Measurements from ENCODE around the gene TMPRSS7. TPM values are rescaled to one million over a fixed set of nuclear protein-coding genes. Genes with fewer than 3 reads are reported as not detected.

TMPRSS7 gene
- total and polyA plus RNA-seq, 2 of the 8 experiments (the other 6 are each of a cell fraction or from before 2014, with no cell fraction given), result not detected

DNA sequence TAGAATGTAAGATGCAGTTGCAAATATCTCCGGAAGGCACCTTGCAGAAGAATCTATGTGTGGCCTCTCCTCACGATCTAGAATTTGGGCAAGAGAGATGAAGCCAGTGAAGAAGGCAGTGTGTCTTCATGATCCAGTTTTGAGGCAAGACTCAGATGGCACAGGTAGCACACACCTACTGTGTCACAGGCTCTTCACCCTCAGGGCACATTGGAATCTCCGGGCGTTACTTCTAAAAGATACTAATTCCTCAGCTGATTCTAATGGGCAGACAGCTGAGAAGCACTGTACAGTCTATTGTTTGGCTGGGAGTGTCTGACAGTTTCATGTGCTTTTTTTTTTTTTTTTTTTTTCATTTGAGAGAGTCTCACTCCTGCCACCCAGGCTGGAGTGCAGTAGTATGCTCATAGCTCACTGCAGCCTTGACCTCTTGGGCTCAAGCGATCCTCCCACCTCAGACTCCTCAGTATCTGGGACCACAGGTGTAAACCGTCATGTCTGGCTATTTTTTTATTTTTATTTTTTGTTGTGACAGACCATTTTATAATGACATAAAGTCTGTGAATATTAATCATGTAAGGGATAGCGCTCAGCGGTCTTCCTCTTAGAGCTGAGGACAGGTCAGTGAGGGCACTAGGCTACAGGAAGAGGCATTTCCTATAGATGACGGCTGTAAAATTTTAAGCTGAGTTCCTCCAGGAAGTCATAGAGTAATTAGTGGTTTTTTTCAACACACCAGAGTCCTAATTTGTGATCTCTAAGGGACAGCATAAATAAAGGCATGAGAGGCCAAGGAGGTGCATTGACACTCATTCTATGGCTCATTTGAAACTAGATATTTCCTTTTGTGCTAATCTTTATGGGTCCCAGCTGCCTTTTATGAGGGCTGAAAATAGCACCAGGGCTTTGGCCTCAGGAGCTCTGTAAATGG, 55.7 kb downstream of the TMPRSS7 start:
- H3K9ac ChIP-seq (replicated peaks in 1 of 4; ENCODE audit: extremely low read depth in 1 of 4, low read depth in 3 of 4, low read length in 3 of 4), result no peak overlapping the region
- no peaks in the 10 kb centered on the region for H4K20me1 ChIP-seq (replicated peaks in 1 of 2; ENCODE audit: control insufficient read depth in 1 of 2, insufficient read depth in 2 of 2, low read length in 2 of 2)
- no peak overlapping the region for H3K56ac ChIP-seq (replicated peaks; ENCODE audit: insufficient read length, low read depth, low read length)
- peaks cover 7% of the 10 kb centered on the region for H3K23me2 ChIP-seq (ENCODE audit: low read depth, low read length)
- no peak overlapping the region for H3K14ac ChIP-seq (ENCODE audit: insufficient read length)
- H2BK20ac ChIP-seq (ENCODE audit: low read length), result no peak overlapping the region
- H3K4me1 ChIP-seq (replicated peaks in 1 of 4; ENCODE audit: control insufficient read depth in 3 of 4, insufficient read depth in 4 of 4, low read length in 3 of 4), result peaks cover 2 to 18% (median 11%) of the 10 kb centered on the region in 4 experiments; a peak in 6 of 7 replicates
- H3K36me3 ChIP-seq (ENCODE audit: control insufficient read depth in 2 of 4, insufficient read depth in 4 of 4, low read length in 3 of 4), result peaks cover 0 to 4% (median 1%) of the 10 kb centered on the region in 4 experiments; a peak in 2 of 8 replicates
- WGBS, 2 experiments (ENCODE audit: extremely low coverage in 1 of 2, insufficient coverage in 1 of 2, insufficient read length in 1 of 2, insufficient replicate concordance in 2 of 2, low coverage in 1 of 2, low lambda C conversion rate in 2 of 2, missing lambda C conversion rate in 1 of 2), result 90% methylated on average over 9 of the region's 9 CpGs; no CpG with 5 or more reads in 1 of the 2 experiments
- no peak overlapping the region for H3K4ac ChIP-seq (replicated peaks; ENCODE audit: insufficient read length, low read depth, low read length)
- TF ChIP-seq CBX8 (IDR thresholded peaks at IDR 0.05; ENCODE audit: borderline replicate concordance, low read depth, low read length) (no peak), SP2 (IDR thresholded peaks at IDR 0.05; ENCODE audit: low read length) (no peak), TCF12 (IDR thresholded peaks at IDR 0.05; ENCODE audit: low read depth, low read length) (no peak), NRF1 (IDR thresholded peaks at IDR 0.05; ENCODE audit: low read depth, low read length) (no peak), CEBPB (IDR thresholded peaks at IDR 0.05; ENCODE audit: low read depth, low read length) (no peak), RXRA (IDR thresholded peaks at IDR 0.05; ENCODE audit: insufficient read depth, low read depth, low read length) (no peak), SAP30 (IDR thresholded peaks at IDR 0.05; ENCODE audit: insufficient read depth, insufficient replicate concordance, low read length) (no peak), TEAD4 (IDR thresholded peaks at IDR 0.05; ENCODE audit: low read depth, low read length) (no peak), BCL11A (IDR thresholded peaks at IDR 0.05; ENCODE audit: low read depth in 2 of 2, low read length in 2 of 2) (no peak)
- no peak overlapping the region for H2AFZ ChIP-seq (ENCODE audit: low read length)
- no peak overlapping the region for H2BK12ac ChIP-seq (ENCODE audit: low read depth, low read length)
- no peak for DNase-seq (ENCODE audit: low read depth in 1 of 2, low spot score in 2 of 2)
- ChIA-PET CTCF (ENCODE audit: partially characterized antibody) (interaction anchor here (1.2 kb wide), 1 partner anchor 21 kb away, joined by 4 read pairs; no protein-coding TSS in a partner anchor), POLR2A (ENCODE audit: partially characterized antibody) (interaction anchor here (0.5 kb wide), 2 partner anchors 258 to 366 kb away, joined by 4 to 6 read pairs; no protein-coding TSS in a partner anchor)
- FAIRE-seq, result no peak
- no peak overlapping the region for H3K23ac ChIP-seq (ENCODE audit: insufficient read length)
- no peak overlapping the region for H4K5ac ChIP-seq (ENCODE audit: insufficient read length, low read depth, low read length)
- no peak overlapping the region for H3K4me2 ChIP-seq (ENCODE audit: insufficient read depth in 1 of 2, low read depth in 2 of 2, low read length in 2 of 2)
- H4K91ac ChIP-seq (replicated peaks; ENCODE audit: insufficient read length, low read length), result no peak overlapping the region
- no peak overlapping the region for H4K8ac ChIP-seq (ENCODE audit: extremely low read depth, insufficient read depth, low read length)
- H3K27ac ChIP-seq (ENCODE audit: low read depth, low read length), result no peak overlapping the region
- no peaks in the 10 kb centered on the region; the same call in 1 of the 2 replicates for H3K79me1 ChIP-seq (ENCODE audit: low read depth, low read length)
- peaks cover 0 to 6% (median 4%) of the 10 kb centered on the region in 4 experiments; a peak in 3 of 7 replicates for H3K27me3 ChIP-seq (replicated peaks in 1 of 4; ENCODE audit: control insufficient read depth in 3 of 4, extremely low read depth in 1 of 4, insufficient read depth in 3 of 4, low read length in 3 of 4)
- no peak overlapping the region for H2BK5ac ChIP-seq (ENCODE audit: low read depth, low read length)
- no peaks in the 10 kb centered on the region for H3K9me3 ChIP-seq (ENCODE audit: insufficient read depth in 2 of 2, low read depth in 1 of 2, low read length in 1 of 2)
- no peak overlapping the region for H2AK5ac ChIP-seq (ENCODE audit: low read depth, low read length)
- no peak overlapping the region for H2BK15ac ChIP-seq (ENCODE audit: low read length)
- no peak overlapping the region for H3K18ac ChIP-seq (ENCODE audit: extremely low read depth, low read length)
- no peak overlapping the region for H2BK120ac ChIP-seq (replicated peaks; ENCODE audit: low read depth, low read length)
- no peak overlapping the region for H3K4me3 ChIP-seq (ENCODE audit: extremely low read depth in 1 of 4, insufficient read depth in 2 of 4, low read depth in 3 of 4, low read length in 4 of 4)
- H3K79me2 ChIP-seq (ENCODE audit: control insufficient read depth in 1 of 2, insufficient read depth in 2 of 2, low read length in 2 of 2), result peaks cover 0 to 19% of the 10 kb centered on the region in 2 experiments; a peak in 2 of 4 replicates
